A549 (cell line): ENCODE measurements around the gene MFSD2B. TPM values are rescaled to one million over a fixed set of nuclear protein-coding genes. Genes with fewer than 3 reads are reported as not detected.

ENCODE experiments used
- ATAC-seq, 2 experiments: fragments of 200-7000 bp in 1 of 2; fragments of >200 bp in 1 of 2; cut with Nextera tagmentation in 1 of 2; cut with Tn5 transposase in 1 of 2; 3 replicates each; pipeline versions ENCODE4 v1.8.0 to v1.9.1; 2018 to 2020; ENCODE audit warnings: mild to moderate bottlenecking in 1 of 2, moderate library complexity in 1 of 2
- CTCF ChIA-PET: fragments of 300-600 bp; sonication (Branson Sonifier 250); formaldehyde crosslinking; extraction: SDS; loops from one replicate; lab custom pipeline; 2021; ENCODE audit warnings: antibody characterized with exemption, inconsistent platforms; lab: Yijun Ruan, JAX
- POLR2A ChIA-PET: fragments of 350-600 bp; formaldehyde crosslinking; extraction: SDS; loops from one replicate; lab custom pipeline; 2021; ENCODE audit warnings: antibody characterized with exemption, inconsistent platforms; lab: Yijun Ruan, JAX
- DNase-seq, 2 experiments: peaks; one replicate each; pipeline versions ENCODE4 v3.0.0 to v3.0.0-alpha.2; 2011 to 2016; ENCODE audit warnings: low read depth in 1 of 2, low spot score in 1 of 2
- FAIRE-seq: peaks from 2 replicates; lab custom pipeline; 2011; peaks lifted over from hg19 to GRCh38; lab: Jason Lieb, UNC
- H3K27ac ChIP-seq, 2 experiments: fragments of >200 bp; sonication (Bioruptor Twin); formaldehyde crosslinking; 3 replicates each; pipeline ENCODE4 v1.5.1; 2016 to 2017
- H3K4me1 ChIP-seq: fragments of >200 bp; sonication (Bioruptor Twin); formaldehyde crosslinking; 3 replicates; pipeline ENCODE4 v1.6.1; 2016
- H3K4me2 ChIP-seq: fragments of >200 bp; sonication (Bioruptor Twin); formaldehyde crosslinking; 3 replicates; pipeline ENCODE4 v1.6.1; 2016
- H3K4me3 ChIP-seq: fragments of >200 bp; sonication (Bioruptor Twin); formaldehyde crosslinking; 3 replicates; pipeline ENCODE4 v1.5.1; 2016
- H3K9me3 ChIP-seq: fragments of >200 bp; sonication (Bioruptor Twin); formaldehyde crosslinking; 3 replicates; pipeline ENCODE4 v1.6.1; 2016
- BHLHE40 ChIP-seq: IDR thresholded peaks from 2 replicates; pipeline ENCODE4 v1.6.1; 2012; ENCODE audit warnings: low read depth, low read length, inconsistent platforms
- EHMT2 ChIP-seq: fragments of 200-600 bp; sonication (generic); IDR thresholded peaks from 2 replicates; pipeline ENCODE4 v1.6.1; 2016; ENCODE audit warnings: antibody characterized with exemption, low read depth, mild to moderate bottlenecking, moderate library complexity
- EP300 ChIP-seq, 2 experiments: fragments of >200 bp; sonication (Bioruptor Twin); formaldehyde crosslinking; IDR thresholded peaks; 2 replicates in 1 of 2; 3 replicates in 1 of 2; pipeline ENCODE4 v1.6.1; 2016 to 2017
- ESRRA ChIP-seq: fragments of 150-350 bp; IDR thresholded peaks from 2 replicates; pipeline ENCODE4 v1.6.1; 2014; ENCODE audit warnings: mild to moderate bottlenecking, low read length, borderline replicate concordance
- FOSB ChIP-seq: fragments of 250-450 bp; sonication (Bioruptor Pico); IDR thresholded peaks from 2 replicates; pipeline ENCODE4 v1.5.0; 2020; ENCODE audit warnings: mild to moderate bottlenecking, moderate library complexity
- FOXS1 ChIP-seq: fragments of 250-450 bp; sonication (Bioruptor Pico); IDR thresholded peaks from 2 replicates; pipeline ENCODE4 v1.5.0; 2020; ENCODE audit warnings: mild to moderate bottlenecking, moderate library complexity
- GATA3 ChIP-seq: IDR thresholded peaks from 2 replicates; pipeline ENCODE4 v1.6.1; 2012; ENCODE audit warnings: borderline replicate concordance
- HEYL ChIP-seq: fragments of 250-450 bp; sonication (Bioruptor Pico); IDR thresholded peaks from 2 replicates; pipeline ENCODE4 v1.8.0; 2021; ENCODE audit warnings: mild to moderate bottlenecking, moderate library complexity
- HOXB13 ChIP-seq: fragments of 250-450 bp; sonication (Bioruptor Pico); IDR thresholded peaks from 2 replicates; pipeline ENCODE4 v1.5.0; 2020; ENCODE audit warnings: low read depth, mild to moderate bottlenecking, moderate library complexity
- JUNB ChIP-seq: fragments of >200 bp; sonication (Bioruptor Twin); formaldehyde crosslinking; IDR thresholded peaks from 2 replicates; pipeline ENCODE4 v1.6.1; 2016
- MAZ ChIP-seq: fragments of 150-350 bp; IDR thresholded peaks from 2 replicates; pipeline ENCODE4 v1.6.1; 2014; ENCODE audit warnings: antibody characterized with exemption, low read depth, low read length, borderline replicate concordance
- POLR2A ChIP-seq: IDR thresholded peaks from 2 replicates; pipeline ENCODE4 v1.6.1; 2012; ENCODE audit warnings: mild to moderate bottlenecking, low read length
- POLR2AphosphoS2 ChIP-seq: conservative IDR thresholded peaks from 2 replicates; pipeline ENCODE4 v1.6.1; 2012; ENCODE audit warnings: low read length, improper control_type of control experiment, inconsistent platforms
- RNF2 ChIP-seq: fragments of 200-600 bp; sonication (generic); IDR thresholded peaks from 2 replicates; pipeline ENCODE4 v1.6.1; 2016; ENCODE audit warnings: low read depth, mild to moderate bottlenecking, antibody characterized with exemption, moderate library complexity, borderline replicate concordance
- TFCP2L1 ChIP-seq: fragments of 250-450 bp; sonication (Bioruptor Pico); IDR thresholded peaks from 2 replicates; pipeline ENCODE4 v1.5.0; 2021; ENCODE audit warnings: mild to moderate bottlenecking
- TP53 ChIP-seq: fragments of 250-450 bp; sonication (Bioruptor Pico); IDR thresholded peaks from 2 replicates; pipeline ENCODE4 v1.5.0; 2021; ENCODE audit warnings: mild to moderate bottlenecking, moderate library complexity
- ZFP36 ChIP-seq: fragments of 450-650 bp; IDR thresholded peaks from 2 replicates; pipeline ENCODE4 v1.6.1; 2014; ENCODE audit warnings: borderline replicate concordance; ENCODE audit not compliant: partially characterized antibody
- WGBS: methylation state at CpG from one replicate; pipeline ENCODE4 v1.1.6; 2017; ENCODE audit errors: missing lambda C conversion rate; 5-methylcytosine and 5-hydroxymethylcytosine counted together
- polyA minus RNA-seq: library from RNA; depleted of rRNA, polyadenylated mRNA; stranded (reverse); fragments of >200 nt; gene quantifications from 2 replicates; pipeline ENCODE4 v1.2.3, GENCODE V29; 2011; rRNA and poly(A)+ RNA removed
- polyA plus RNA-seq, 4 experiments: library from polyadenylated mRNA; depleted of rRNA in 3 of 4; stranded (reverse); fragments of >200 nt; fragmentation: RNase III in 1 of 4; extraction: RNeasy Plus Mini Kit Qiagen cat#74134 plus additional on column Dnase treatment in 1 of 4; gene quantifications; 2 replicates in 3 of 4; 3 replicates in 1 of 4; pipeline ENCODE4 v1.2.3, GENCODE V29; 2011 to 2017
- TF ChIP-seq, protein P1 (sequence below): fragments of 250-450 bp; sonication (Bioruptor Pico); IDR thresholded peaks from 2 replicates; pipeline ENCODE4 v1.5.0; 2020; ENCODE audit warnings: low read depth, mild to moderate bottlenecking, moderate library complexity
- TF ChIP-seq, protein P2 (sequence below): fragments of 200-600 bp; sonication (generic); IDR thresholded peaks from 2 replicates; pipeline ENCODE4 v1.6.1; 2016; ENCODE audit warnings: antibody characterized with exemption, mild to moderate bottlenecking, moderate library complexity
- TF ChIP-seq, protein P3 (sequence below): fragments of >200 bp; sonication (Bioruptor Twin); formaldehyde crosslinking; IDR thresholded peaks from 2 replicates; pipeline ENCODE4 v1.6.1; 2016

The MFSD2B gene, protein sequence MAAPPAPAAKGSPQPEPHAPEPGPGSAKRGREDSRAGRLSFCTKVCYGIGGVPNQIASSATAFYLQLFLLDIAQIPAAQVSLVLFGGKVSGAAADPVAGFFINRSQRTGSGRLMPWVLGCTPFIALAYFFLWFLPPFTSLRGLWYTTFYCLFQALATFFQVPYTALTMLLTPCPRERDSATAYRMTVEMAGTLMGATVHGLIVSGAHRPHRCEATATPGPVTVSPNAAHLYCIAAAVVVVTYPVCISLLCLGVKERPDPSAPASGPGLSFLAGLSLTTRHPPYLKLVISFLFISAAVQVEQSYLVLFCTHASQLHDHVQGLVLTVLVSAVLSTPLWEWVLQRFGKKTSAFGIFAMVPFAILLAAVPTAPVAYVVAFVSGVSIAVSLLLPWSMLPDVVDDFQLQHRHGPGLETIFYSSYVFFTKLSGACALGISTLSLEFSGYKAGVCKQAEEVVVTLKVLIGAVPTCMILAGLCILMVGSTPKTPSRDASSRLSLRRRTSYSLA
- polyA plus RNA-seq (2011; rRNA removed) (0.09 and 0.15 TPM in 2 replicates), polyA plus RNA-seq (2017; fragmentation: RNase III; extraction: RNeasy Plus Mini Kit Qiagen cat#74134 plus additional on column Dnase treatment) (0.17 to 0.36 TPM (median 0.25 TPM) in 3 replicates), polyA minus RNA-seq (0.29 and 1.1 TPM in 2 replicates)
- polyA plus RNA-seq (2012; cell fraction: cytosol; rRNA removed) = 0.09 and 0.22 TPM in 2 replicates
- polyA plus RNA-seq (2012; cell fraction: nucleus; rRNA removed) = 0.34 and 0.46 TPM in 2 replicates

DNA sequence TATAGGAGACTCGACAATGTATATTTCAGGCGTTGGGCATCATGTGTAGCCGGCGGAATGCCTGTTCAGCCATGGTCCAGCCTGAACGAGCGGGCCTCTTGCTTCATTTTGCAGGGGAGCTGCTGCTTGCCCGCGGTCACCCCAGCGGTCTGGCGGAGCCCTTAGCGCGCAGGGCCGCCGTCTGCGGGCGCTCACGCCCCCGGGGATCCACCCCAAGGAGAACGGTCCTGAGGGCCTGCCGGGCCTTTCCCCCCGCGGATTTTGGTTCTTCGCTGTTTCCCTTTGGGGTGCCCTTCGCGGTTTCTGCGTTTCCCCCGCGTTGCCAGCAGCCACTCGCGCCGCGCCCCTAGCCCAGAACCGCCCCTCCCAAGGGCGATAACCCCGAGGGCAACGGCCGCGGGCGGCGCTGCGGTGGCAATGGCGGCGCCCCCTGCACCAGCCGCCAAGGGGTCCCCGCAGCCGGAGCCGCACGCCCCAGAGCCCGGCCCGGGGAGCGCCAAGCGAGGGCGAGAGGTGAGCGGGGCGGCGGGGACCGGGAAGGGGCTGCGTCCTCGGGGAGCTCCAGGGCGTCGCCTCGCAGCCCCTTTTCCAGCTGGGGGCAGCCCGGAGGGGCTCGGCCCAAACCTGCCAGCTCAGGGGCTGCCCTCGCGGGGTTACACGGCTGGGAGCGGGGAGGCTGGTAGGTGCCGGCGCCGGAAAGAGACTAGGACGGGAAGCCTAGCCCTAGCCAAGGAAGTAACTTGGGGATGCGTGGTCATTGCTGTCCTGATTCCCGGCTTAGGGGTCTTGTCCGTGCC, at the start of gene MFSD2B:
Gene MFSD2B, plus strand, starts transcription at position 406 of the 797 bp plus-strand sequence. Its CDS starts 12 bp downstream, at position 418.
- Histone ChIP-seq H3K4me2 (peak within 1 kb of the TSS; percentile 67), H3K9me3 (no peaks in the 10 kb centered on the region), H3K27ac (peak within 1 kb of the TSS; percentile 48 to 72), H3K4me3 (no peak within 1 kb of the TSS), H3K4me1 (peaks cover 48% of the 10 kb centered on the region)
- 0 out of 6 replicates have a peak, but pooled peaks of 1 of the 2 experiments have one; percentile 2 for ATAC-seq
- 97% methylated on average over 74 of the region's 75 CpGs for WGBS
- no peak for DNase-seq
- CTCF ChIA-PET = interaction anchor here (1.1 to 2.5 kb wide), 2 partner anchors 23 to 74 kb away, joined by 4 to 12 read pairs; partner anchors contain the start of gene TP53I3
- POLR2A ChIA-PET = no interaction called here
- TF ChIP-seq, protein P1, sequence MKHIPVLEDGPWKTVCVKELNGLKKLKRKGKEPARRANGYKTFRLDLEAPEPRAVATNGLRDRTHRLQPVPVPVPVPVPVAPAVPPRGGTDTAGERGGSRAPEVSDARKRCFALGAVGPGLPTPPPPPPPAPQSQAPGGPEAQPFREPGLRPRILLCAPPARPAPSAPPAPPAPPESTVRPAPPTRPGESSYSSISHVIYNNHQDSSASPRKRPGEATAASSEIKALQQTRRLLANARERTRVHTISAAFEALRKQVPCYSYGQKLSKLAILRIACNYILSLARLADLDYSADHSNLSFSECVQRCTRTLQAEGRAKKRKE (CRISPR knock-in tag) = no peak
- no peak for TF ChIP-seq ZFP36
- no peak for TF ChIP-seq TP53 (CRISPR knock-in tag)
- TF ChIP-seq ESRRA = no peak
- no peak for TF ChIP-seq EP300 (IDR thresholded peaks at IDR 0.05)
- no peak for TF ChIP-seq TFCP2L1 (CRISPR knock-in tag)
- TF ChIP-seq FOXS1 (CRISPR knock-in tag) = no peak
- TF ChIP-seq JUNB = no peak
- TF ChIP-seq, protein P2, sequence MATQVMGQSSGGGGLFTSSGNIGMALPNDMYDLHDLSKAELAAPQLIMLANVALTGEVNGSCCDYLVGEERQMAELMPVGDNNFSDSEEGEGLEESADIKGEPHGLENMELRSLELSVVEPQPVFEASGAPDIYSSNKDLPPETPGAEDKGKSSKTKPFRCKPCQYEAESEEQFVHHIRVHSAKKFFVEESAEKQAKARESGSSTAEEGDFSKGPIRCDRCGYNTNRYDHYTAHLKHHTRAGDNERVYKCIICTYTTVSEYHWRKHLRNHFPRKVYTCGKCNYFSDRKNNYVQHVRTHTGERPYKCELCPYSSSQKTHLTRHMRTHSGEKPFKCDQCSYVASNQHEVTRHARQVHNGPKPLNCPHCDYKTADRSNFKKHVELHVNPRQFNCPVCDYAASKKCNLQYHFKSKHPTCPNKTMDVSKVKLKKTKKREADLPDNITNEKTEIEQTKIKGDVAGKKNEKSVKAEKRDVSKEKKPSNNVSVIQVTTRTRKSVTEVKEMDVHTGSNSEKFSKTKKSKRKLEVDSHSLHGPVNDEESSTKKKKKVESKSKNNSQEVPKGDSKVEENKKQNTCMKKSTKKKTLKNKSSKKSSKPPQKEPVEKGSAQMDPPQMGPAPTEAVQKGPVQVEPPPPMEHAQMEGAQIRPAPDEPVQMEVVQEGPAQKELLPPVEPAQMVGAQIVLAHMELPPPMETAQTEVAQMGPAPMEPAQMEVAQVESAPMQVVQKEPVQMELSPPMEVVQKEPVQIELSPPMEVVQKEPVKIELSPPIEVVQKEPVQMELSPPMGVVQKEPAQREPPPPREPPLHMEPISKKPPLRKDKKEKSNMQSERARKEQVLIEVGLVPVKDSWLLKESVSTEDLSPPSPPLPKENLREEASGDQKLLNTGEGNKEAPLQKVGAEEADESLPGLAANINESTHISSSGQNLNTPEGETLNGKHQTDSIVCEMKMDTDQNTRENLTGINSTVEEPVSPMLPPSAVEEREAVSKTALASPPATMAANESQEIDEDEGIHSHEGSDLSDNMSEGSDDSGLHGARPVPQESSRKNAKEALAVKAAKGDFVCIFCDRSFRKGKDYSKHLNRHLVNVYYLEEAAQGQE = no peak
- no peak for TF ChIP-seq GATA3
- TF ChIP-seq EHMT2 = no peak
- TF ChIP-seq HOXB13 = no peak
- TF ChIP-seq, protein P3, sequence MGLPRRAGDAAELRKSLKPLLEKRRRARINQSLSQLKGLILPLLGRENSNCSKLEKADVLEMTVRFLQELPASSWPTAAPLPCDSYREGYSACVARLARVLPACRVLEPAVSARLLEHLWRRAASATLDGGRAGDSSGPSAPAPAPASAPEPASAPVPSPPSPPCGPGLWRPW = no peak
- TF ChIP-seq FOSB (CRISPR knock-in tag) = no peak
- no peak for TF ChIP-seq POLR2AphosphoS2
- TF ChIP-seq POLR2A = no peak
- no peak for TF ChIP-seq BHLHE40
- TF ChIP-seq RNF2 = no peak
- TF ChIP-seq HEYL (CRISPR knock-in tag) = no peak
- no peak for TF ChIP-seq MAZ
- FAIRE-seq = no peak
